ENCODE data around the gene ABHD16A. TPM values are rescaled to one million over a fixed set of nuclear protein-coding genes. Genes with fewer than 3 reads are reported as not detected.
A peak's percentile ranks its signal among the peaks of the same experiment; 100 is the strongest.

ABHD16A gene
- total RNA-seq, 2 experiments from 2014 or later: 28.6 to 32.7 TPM

DNA sequence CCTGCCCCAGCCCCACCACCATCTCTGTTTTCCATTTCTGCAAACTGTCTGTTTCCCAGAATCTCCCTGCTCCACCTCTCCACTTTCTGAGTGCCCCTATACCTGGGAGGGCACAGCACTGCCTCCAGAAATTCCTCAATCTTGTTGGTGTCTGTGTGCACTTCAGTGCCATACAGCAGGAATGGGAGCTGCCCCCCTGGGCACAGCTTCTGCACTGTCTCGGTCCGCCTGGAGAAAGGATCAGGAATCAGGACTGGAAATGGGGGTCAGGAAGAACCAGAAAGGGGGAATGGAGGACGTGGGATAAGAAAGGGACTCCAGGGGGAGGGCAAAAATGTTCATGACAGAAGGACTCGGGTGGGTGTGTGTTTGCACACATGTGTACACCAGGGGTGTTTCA, 30.6 kb upstream of the ABHD16A start:
- Histone ChIP-seq H4K20me1 (ENCODE audit: insufficient read depth, low read length) (0 out of 2 replicates have a peak, but pooled peaks cover 8% of the 10 kb centered on the region), H3K4me1 (ENCODE audit: insufficient read depth, low read length, poor library complexity, severe bottlenecking) (peaks cover 57% of the 10 kb centered on the region), H3K79me2 (ENCODE audit: insufficient read depth, low read depth, low read length) (peaks cover 34% of the 10 kb centered on the region), H3K4me3 (ENCODE audit: low read depth, low read length, poor library complexity, severe bottlenecking) (peak overlapping the region; percentile 78), H3K9me3 (ENCODE audit: low read length) (no peaks in the 10 kb centered on the region), H3K27ac (ENCODE audit: low read depth, low read length, poor library complexity, severe bottlenecking) (peak overlapping the region; percentile 93), H3K4me2 (ENCODE audit: low read length) (peak overlapping the region; percentile 76), H3K36me3 (ENCODE audit: insufficient read depth, low read length) (peaks cover 43% of the 10 kb centered on the region), H2AFZ (ENCODE audit: low read length) (no peak overlapping the region), H3K9me2 (ENCODE audit: insufficient read depth, low read length) (no peaks in the 10 kb centered on the region)
- ChIA-PET CTCF (ENCODE audit: unreplicated experiment) (no interaction called here), POLR2A (no interaction called here)
- no TSS peak for BruUV-seq (replicated peaks)
- DNase-seq (ENCODE audit: low spot score): no peak
- no peak for TF ChIP-seq EZH2phosphoT487 (IDR thresholded peaks at IDR 0.05; ENCODE audit: borderline replicate concordance, low read depth, low read length)
- TF ChIP-seq, protein P1, sequence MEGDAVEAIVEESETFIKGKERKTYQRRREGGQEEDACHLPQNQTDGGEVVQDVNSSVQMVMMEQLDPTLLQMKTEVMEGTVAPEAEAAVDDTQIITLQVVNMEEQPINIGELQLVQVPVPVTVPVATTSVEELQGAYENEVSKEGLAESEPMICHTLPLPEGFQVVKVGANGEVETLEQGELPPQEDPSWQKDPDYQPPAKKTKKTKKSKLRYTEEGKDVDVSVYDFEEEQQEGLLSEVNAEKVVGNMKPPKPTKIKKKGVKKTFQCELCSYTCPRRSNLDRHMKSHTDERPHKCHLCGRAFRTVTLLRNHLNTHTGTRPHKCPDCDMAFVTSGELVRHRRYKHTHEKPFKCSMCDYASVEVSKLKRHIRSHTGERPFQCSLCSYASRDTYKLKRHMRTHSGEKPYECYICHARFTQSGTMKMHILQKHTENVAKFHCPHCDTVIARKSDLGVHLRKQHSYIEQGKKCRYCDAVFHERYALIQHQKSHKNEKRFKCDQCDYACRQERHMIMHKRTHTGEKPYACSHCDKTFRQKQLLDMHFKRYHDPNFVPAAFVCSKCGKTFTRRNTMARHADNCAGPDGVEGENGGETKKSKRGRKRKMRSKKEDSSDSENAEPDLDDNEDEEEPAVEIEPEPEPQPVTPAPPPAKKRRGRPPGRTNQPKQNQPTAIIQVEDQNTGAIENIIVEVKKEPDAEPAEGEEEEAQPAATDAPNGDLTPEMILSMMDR (conservative IDR thresholded peaks at IDR 0.05; ENCODE audit: low read length): no peak
- intact Hi-C loops (cut with micrococcal nuclease; ENCODE audit: unreplicated experiment): no loop called here

DNA sequence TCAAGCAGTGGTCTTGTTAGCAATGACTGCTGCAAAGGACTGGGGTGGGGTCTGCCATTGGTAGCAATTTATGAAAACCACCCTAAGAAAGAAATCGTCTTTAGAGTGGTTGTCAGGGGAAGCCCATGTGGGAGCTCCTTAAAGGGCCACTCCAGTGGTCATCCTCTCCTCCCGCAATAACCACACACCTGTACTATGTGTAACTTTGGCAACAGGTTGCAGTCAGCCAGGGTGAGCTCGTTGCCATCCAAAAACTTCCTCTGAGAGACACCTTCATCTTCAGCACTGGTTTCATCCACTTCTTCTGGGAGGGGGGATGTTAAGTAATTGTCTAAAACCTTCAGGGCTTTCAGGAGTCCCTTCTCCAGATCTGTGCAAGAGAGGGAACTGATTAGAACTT, 28.9 kb upstream of the ABHD16A start:
- Histone ChIP-seq H3K36me3 (ENCODE audit: insufficient read depth, low read length) (peaks cover 54% of the 10 kb centered on the region), H3K9me3 (ENCODE audit: low read length) (no peaks in the 10 kb centered on the region), H4K20me1 (ENCODE audit: insufficient read depth, low read length) (0 out of 2 replicates have a peak, but pooled peaks cover 8% of the 10 kb centered on the region), H3K79me2 (ENCODE audit: insufficient read depth, low read depth, low read length) (peaks cover 34% of the 10 kb centered on the region), H3K27ac (ENCODE audit: low read depth, low read length, poor library complexity, severe bottlenecking) (no peak overlapping the region), H2AFZ (ENCODE audit: low read length) (no peak overlapping the region), H3K4me1 (ENCODE audit: insufficient read depth, low read length, poor library complexity, severe bottlenecking) (peaks cover 57% of the 10 kb centered on the region), H3K4me2 (ENCODE audit: low read length) (no peak overlapping the region), H3K4me3 (ENCODE audit: low read depth, low read length, poor library complexity, severe bottlenecking) (no peak overlapping the region), H3K9me2 (ENCODE audit: insufficient read depth, low read length) (no peaks in the 10 kb centered on the region)
- TF ChIP-seq EZH2phosphoT487 (IDR thresholded peaks at IDR 0.05; ENCODE audit: borderline replicate concordance, low read depth, low read length): no peak
- TF ChIP-seq, protein P1 (conservative IDR thresholded peaks at IDR 0.05; ENCODE audit: low read length): no peak
- ChIA-PET CTCF (ENCODE audit: unreplicated experiment) (no interaction called here), POLR2A (interaction anchor here (0.7 to 0.9 kb wide), 2 partner anchors 9 to 98 kb away, joined by 3 read pairs; no protein-coding TSS in a partner anchor)
- intact Hi-C loops (cut with micrococcal nuclease; ENCODE audit: unreplicated experiment): no loop called here
- no TSS peak for BruUV-seq (replicated peaks)
- no peak for DNase-seq (ENCODE audit: low spot score)

- peaks cover 67% of the 10 kb centered on the region for H3K36me3 ChIP-seq (ENCODE audit: insufficient read depth, low read length)
- no TSS peak for BruUV-seq (replicated peaks)
- H3K9me3 ChIP-seq (ENCODE audit: low read length): no peaks in the 10 kb centered on the region
- H3K4me2 ChIP-seq (ENCODE audit: low read length): no peak overlapping the region
- peaks cover 57% of the 10 kb centered on the region for H3K4me1 ChIP-seq (ENCODE audit: insufficient read depth, low read length, poor library complexity, severe bottlenecking)
- CTCF ChIA-PET (ENCODE audit: unreplicated experiment): interaction anchor here (1.8 kb wide), 1 partner anchor 8 kb away, joined by 5 read pairs; no protein-coding TSS in a partner anchor
- intact Hi-C loops (cut with micrococcal nuclease; ENCODE audit: unreplicated experiment): no loop called here
- POLR2A ChIA-PET: interaction anchor here (0.5 to 2.2 kb wide), 4 partner anchors 9 to 168 kb away, joined by 3 to 19 read pairs (median 4); partner anchors contain the start of gene MSH5
- H4K20me1 ChIP-seq (ENCODE audit: insufficient read depth, low read length): 0 out of 2 replicates have a peak, but pooled peaks cover 8% of the 10 kb centered on the region
- no peak overlapping the region for H3K27ac ChIP-seq (ENCODE audit: low read depth, low read length, poor library complexity, severe bottlenecking)
- H3K4me3 ChIP-seq (ENCODE audit: low read depth, low read length, poor library complexity, severe bottlenecking): no peak overlapping the region
- H2AFZ ChIP-seq (ENCODE audit: low read length): no peak overlapping the region
- H3K79me2 ChIP-seq (ENCODE audit: insufficient read depth, low read depth, low read length): peaks cover 21% of the 10 kb centered on the region
- DNase-seq (ENCODE audit: low spot score): no peak
- no peaks in the 10 kb centered on the region for H3K9me2 ChIP-seq (ENCODE audit: insufficient read depth, low read length)
- TF ChIP-seq EZH2phosphoT487 (IDR thresholded peaks at IDR 0.05; ENCODE audit: borderline replicate concordance, low read depth, low read length): no peak
- TF ChIP-seq, protein P1 (conservative IDR thresholded peaks at IDR 0.05; ENCODE audit: low read length): no peak
Observed at GRCh38 chr6:31730631-31731086, 27.5 kb upstream of the ABHD16A start.

Data from OCI-LY7 (cell line).